ENCODE data around the gene GPR55. TPM values are rescaled to one million over a fixed set of nuclear protein-coding genes. Genes with fewer than 3 reads are reported as not detected.

Gene GPR55
- total RNA-seq, 1 experiment from 2014 or later, result 0.07 TPM

GRCh38 chr2:230888824-230889400, 36.1 kb downstream of the GPR55 start:
- ATAC-seq (no peak), DNase-seq (no peak)
- H3K4me1 ChIP-seq (ENCODE audit: insufficient read depth, low read length), result no peaks in the 10 kb centered on the region
- H3K9me3 ChIP-seq (ENCODE audit: low read length), result no peaks in the 10 kb centered on the region
- no peak for TF ChIP-seq EZH2phosphoT487 (IDR thresholded peaks at IDR 0.05; ENCODE audit: borderline replicate concordance, low read length)
- no peak for TF ChIP-seq EZH2 (IDR thresholded peaks at IDR 0.05; ENCODE audit: low read length, unreplicated experiment)
- H2AFZ ChIP-seq (ENCODE audit: low read length), result no peak overlapping the region
- H3K9me2 ChIP-seq (replicated peaks; ENCODE audit: low read length), result no peaks in the 10 kb centered on the region
- ChIA-PET POLR2A (ENCODE audit: unreplicated experiment) (no interaction called here), CTCF (no interaction called here)
- H3K27ac ChIP-seq (ENCODE audit: low read length), result no peak overlapping the region
- intact Hi-C loops (cut with micrococcal nuclease), result no loop called here
- H3F3A ChIP-seq (ENCODE audit: low read length, unreplicated experiment), result no peaks in the 10 kb centered on the region
- no peaks in the 10 kb centered on the region for H4K20me1 ChIP-seq (ENCODE audit: low read length)
- H3K9ac ChIP-seq (ENCODE audit: low read length), result no peak overlapping the region
- no peak overlapping the region for H3K4me2 ChIP-seq (ENCODE audit: low read length)
- no peaks in the 10 kb centered on the region for H3K79me2 ChIP-seq (ENCODE audit: low read length)
- H3K27me3 ChIP-seq (ENCODE audit: low read length), result no peaks in the 10 kb centered on the region
- no peak overlapping the region for H3K4me3 ChIP-seq (ENCODE audit: low read length)
- no TSS peak for BruUV-seq (replicated peaks)
- no peaks in the 10 kb centered on the region for H3K36me3 ChIP-seq (ENCODE audit: low read depth, low read length)

DNA sequence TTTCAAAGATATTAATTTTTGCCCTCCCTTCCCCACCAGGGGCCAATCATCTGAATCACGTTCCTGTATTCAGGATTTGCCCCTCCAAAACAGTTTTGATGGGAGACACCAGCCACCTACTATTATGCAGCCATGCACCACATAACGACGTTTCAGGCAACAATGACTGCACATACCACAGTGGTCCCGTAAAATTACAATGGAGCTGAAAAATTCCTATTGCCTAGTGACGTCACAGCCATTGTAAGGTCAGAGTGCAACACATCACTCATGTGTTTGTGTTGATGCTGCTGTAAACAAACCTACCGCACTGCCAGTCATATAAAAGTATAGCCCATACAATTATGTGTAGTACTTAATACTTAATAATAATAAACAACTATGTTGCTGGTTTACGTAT, 37.7 kb downstream of the GPR55 start:
- Histone ChIP-seq H3F3A (ENCODE audit: low read length, unreplicated experiment) (no peaks in the 10 kb centered on the region), H3K4me1 (ENCODE audit: insufficient read depth, low read length) (no peaks in the 10 kb centered on the region), H3K36me3 (ENCODE audit: low read depth, low read length) (no peaks in the 10 kb centered on the region), H2AFZ (ENCODE audit: low read length) (no peak overlapping the region), H3K79me2 (ENCODE audit: low read length) (no peaks in the 10 kb centered on the region), H3K9me2 (replicated peaks; ENCODE audit: low read length) (no peaks in the 10 kb centered on the region), H3K9ac (ENCODE audit: low read length) (no peak overlapping the region), H3K4me2 (ENCODE audit: low read length) (no peak overlapping the region), H3K27ac (ENCODE audit: low read length) (no peak overlapping the region), H3K9me3 (ENCODE audit: low read length) (no peaks in the 10 kb centered on the region), H4K20me1 (ENCODE audit: low read length) (no peaks in the 10 kb centered on the region), H3K27me3 (ENCODE audit: low read length) (no peaks in the 10 kb centered on the region), H3K4me3 (ENCODE audit: low read length) (no peak overlapping the region)
- ATAC-seq (no peak), DNase-seq (no peak)
- intact Hi-C loops (cut with micrococcal nuclease), result no loop called here
- ChIA-PET CTCF (no interaction called here), POLR2A (ENCODE audit: unreplicated experiment) (no interaction called here)
- no TSS peak for BruUV-seq (replicated peaks)
- TF ChIP-seq, protein P1, sequence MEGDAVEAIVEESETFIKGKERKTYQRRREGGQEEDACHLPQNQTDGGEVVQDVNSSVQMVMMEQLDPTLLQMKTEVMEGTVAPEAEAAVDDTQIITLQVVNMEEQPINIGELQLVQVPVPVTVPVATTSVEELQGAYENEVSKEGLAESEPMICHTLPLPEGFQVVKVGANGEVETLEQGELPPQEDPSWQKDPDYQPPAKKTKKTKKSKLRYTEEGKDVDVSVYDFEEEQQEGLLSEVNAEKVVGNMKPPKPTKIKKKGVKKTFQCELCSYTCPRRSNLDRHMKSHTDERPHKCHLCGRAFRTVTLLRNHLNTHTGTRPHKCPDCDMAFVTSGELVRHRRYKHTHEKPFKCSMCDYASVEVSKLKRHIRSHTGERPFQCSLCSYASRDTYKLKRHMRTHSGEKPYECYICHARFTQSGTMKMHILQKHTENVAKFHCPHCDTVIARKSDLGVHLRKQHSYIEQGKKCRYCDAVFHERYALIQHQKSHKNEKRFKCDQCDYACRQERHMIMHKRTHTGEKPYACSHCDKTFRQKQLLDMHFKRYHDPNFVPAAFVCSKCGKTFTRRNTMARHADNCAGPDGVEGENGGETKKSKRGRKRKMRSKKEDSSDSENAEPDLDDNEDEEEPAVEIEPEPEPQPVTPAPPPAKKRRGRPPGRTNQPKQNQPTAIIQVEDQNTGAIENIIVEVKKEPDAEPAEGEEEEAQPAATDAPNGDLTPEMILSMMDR (conservative IDR thresholded peaks at IDR 0.05; ENCODE audit: low read depth, low read length), result no peak
- TF ChIP-seq EZH2phosphoT487 (IDR thresholded peaks at IDR 0.05; ENCODE audit: borderline replicate concordance, low read length), result no peak
- no peak for TF ChIP-seq EZH2 (IDR thresholded peaks at IDR 0.05; ENCODE audit: low read length, unreplicated experiment)

DNA sequence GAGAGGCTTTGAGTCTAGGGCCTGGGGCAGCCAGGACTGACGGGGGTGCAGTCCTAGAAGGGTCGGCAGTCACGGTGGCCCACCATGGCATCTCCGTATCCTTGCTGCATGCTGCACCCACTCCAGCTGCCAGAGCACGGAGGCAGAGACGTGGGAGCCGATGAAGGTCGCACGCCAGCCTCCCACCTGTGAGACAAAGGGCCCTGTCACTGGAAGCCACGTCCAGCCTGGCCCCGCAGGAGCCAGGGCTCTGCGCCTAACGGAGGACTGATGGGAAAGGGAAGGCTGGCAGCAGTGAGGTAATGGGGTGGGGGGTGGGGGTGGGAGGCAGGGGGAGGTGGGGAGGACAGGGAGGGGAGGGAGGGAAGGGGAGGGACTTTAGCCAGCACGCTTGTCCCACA, 38.4 kb downstream of the GPR55 start:
- intact Hi-C loops (cut with micrococcal nuclease), result no loop called here
- Histone ChIP-seq H3K27me3 (ENCODE audit: low read length) (no peaks in the 10 kb centered on the region), H3K9me3 (ENCODE audit: low read length) (no peaks in the 10 kb centered on the region), H3K4me1 (ENCODE audit: insufficient read depth, low read length) (no peaks in the 10 kb centered on the region), H3K27ac (ENCODE audit: low read length) (no peak overlapping the region), H3K4me2 (ENCODE audit: low read length) (no peak overlapping the region), H3F3A (ENCODE audit: low read length, unreplicated experiment) (no peaks in the 10 kb centered on the region), H3K4me3 (ENCODE audit: low read length) (no peak overlapping the region), H3K36me3 (ENCODE audit: low read depth, low read length) (no peaks in the 10 kb centered on the region), H3K9ac (ENCODE audit: low read length) (no peak overlapping the region), H4K20me1 (ENCODE audit: low read length) (no peaks in the 10 kb centered on the region), H2AFZ (ENCODE audit: low read length) (no peak overlapping the region), H3K9me2 (replicated peaks; ENCODE audit: low read length) (no peaks in the 10 kb centered on the region), H3K79me2 (ENCODE audit: low read length) (no peaks in the 10 kb centered on the region)
- no peak for TF ChIP-seq EZH2phosphoT487 (IDR thresholded peaks at IDR 0.05; ENCODE audit: borderline replicate concordance, low read length)
- TF ChIP-seq EZH2 (IDR thresholded peaks at IDR 0.05; ENCODE audit: low read length, unreplicated experiment), result no peak
- ChIA-PET CTCF (no interaction called here), POLR2A (ENCODE audit: unreplicated experiment) (no interaction called here)
- DNase-seq (no peak), ATAC-seq (no peak)
- BruUV-seq (replicated peaks), result no TSS peak

DNA sequence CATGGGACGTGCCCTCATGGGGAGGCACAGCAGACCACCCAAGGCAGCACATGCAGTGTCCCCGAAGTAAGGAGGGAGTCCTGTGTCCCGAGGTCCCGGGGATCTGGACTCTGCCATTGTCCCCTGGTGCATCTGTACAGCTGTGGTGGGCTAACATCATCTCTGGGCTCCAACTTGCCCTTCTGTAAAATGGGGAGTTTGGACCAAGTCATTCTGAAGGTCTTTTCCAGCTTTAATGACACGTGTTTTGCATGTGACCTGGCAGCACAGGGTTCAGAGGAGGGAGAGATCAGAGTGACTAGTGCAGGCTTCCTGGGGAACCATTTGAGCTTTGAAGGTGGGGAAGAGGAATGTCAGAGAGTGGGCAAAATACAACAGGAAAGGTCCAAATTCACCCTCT, 38.8 kb downstream of the GPR55 start:
- ATAC-seq (no peak), DNase-seq (no peak)
- no peaks in the 10 kb centered on the region for H4K20me1 ChIP-seq (ENCODE audit: low read length)
- H3K4me3 ChIP-seq (ENCODE audit: low read length), result no peak overlapping the region
- no peak overlapping the region for H3K4me2 ChIP-seq (ENCODE audit: low read length)
- no peak overlapping the region for H3K9ac ChIP-seq (ENCODE audit: low read length)
- no peak overlapping the region for H2AFZ ChIP-seq (ENCODE audit: low read length)
- H3K36me3 ChIP-seq (ENCODE audit: low read depth, low read length), result no peaks in the 10 kb centered on the region
- ChIA-PET CTCF (no interaction called here), POLR2A (ENCODE audit: unreplicated experiment) (no interaction called here)
- H3K9me2 ChIP-seq (replicated peaks; ENCODE audit: low read length), result no peaks in the 10 kb centered on the region
- H3K4me1 ChIP-seq (ENCODE audit: insufficient read depth, low read length), result no peaks in the 10 kb centered on the region
- no peaks in the 10 kb centered on the region for H3K9me3 ChIP-seq (ENCODE audit: low read length)
- no peak overlapping the region for H3K27ac ChIP-seq (ENCODE audit: low read length)
- intact Hi-C loops (cut with micrococcal nuclease), result no loop called here
- no peaks in the 10 kb centered on the region for H3K27me3 ChIP-seq (ENCODE audit: low read length)
- H3K79me2 ChIP-seq (ENCODE audit: low read length), result no peaks in the 10 kb centered on the region
- no peaks in the 10 kb centered on the region for H3F3A ChIP-seq (ENCODE audit: low read length, unreplicated experiment)
- TF ChIP-seq, protein P1 (conservative IDR thresholded peaks at IDR 0.05; ENCODE audit: low read depth, low read length), result no peak
- TF ChIP-seq EZH2 (IDR thresholded peaks at IDR 0.05; ENCODE audit: low read length, unreplicated experiment), result no peak
- no peak for TF ChIP-seq EZH2phosphoT487 (IDR thresholded peaks at IDR 0.05; ENCODE audit: borderline replicate concordance, low read length)
- BruUV-seq (replicated peaks), result no TSS peak
